Fibroblast of mammary gland (primary cell): ENCODE data around the gene ZNF280B.

Experiments
- DNase-seq: peaks from one replicate; pipeline ENCODE4 v3.0.0-alpha.2; 2010; ENCODE audit warnings: low read depth
- H3K4me3 ChIP-seq: 2 replicates; pipeline ENCODE4 v1.5.1; 2011; ENCODE audit warnings: low read depth, mild to moderate bottlenecking, low read length, moderate library complexity; ENCODE audit not compliant: control insufficient read depth
- CTCF ChIP-seq: conservative IDR thresholded peaks from 2 replicates; pipeline ENCODE4 v1.5.1; 2011; ENCODE audit warnings: low read depth, low read length, inconsistent platforms; ENCODE audit not compliant: control insufficient read depth, insufficient read depth

ZNF280B gene

GRCh38 chr22:22547692-22548300 lies 39.3 kb upstream of the ZNF280B start:
- no peak overlapping the region for H3K4me3 ChIP-seq
- no peak for TF ChIP-seq CTCF
- no peak for DNase-seq

GRCh38 chr22:22547226-22547625 lies 38.7 kb upstream of the ZNF280B start:
- DNase-seq, result no peak
- H3K4me3 ChIP-seq, result no peak overlapping the region
- TF ChIP-seq CTCF, result no peak

- H3K4me3 ChIP-seq, result no peak overlapping the region
- DNase-seq, result no peak
- no peak for TF ChIP-seq CTCF
These were observed 37.9 kb upstream of the ZNF280B start for GRCh38 chr22:22546490-22546889.

- TF ChIP-seq CTCF, result no peak
- no peak overlapping the region for H3K4me3 ChIP-seq
- DNase-seq, result no peak
These were observed 36.5 kb upstream of the ZNF280B start for GRCh38 chr22:22545084-22545483.

- no peak for TF ChIP-seq CTCF
- no peak overlapping the region for H3K4me3 ChIP-seq
- no peak for DNase-seq
These were observed 29.9 kb upstream of the ZNF280B start for GRCh38 chr22:22538226-22538989.

GRCh38 chr22:22536916-22537315 lies 28.4 kb upstream of the ZNF280B start:
- H3K4me3 ChIP-seq, result no peak overlapping the region
- no peak for DNase-seq
- no peak for TF ChIP-seq CTCF
